HG02571 (cell line): ENCODE results near the gene OR2L13.
"Not testable (repeated sequence)": the region's sequence is repeated elsewhere in the genome, so short reads cannot be mapped to it uniquely, and the experiment has no call there.

Experiments
- ATAC-seq: cut with Tn5 transposase; IDR thresholded peaks from one replicate; pipeline ENCODE4 v1.9.1; 2021; ENCODE audit warnings: mild to moderate bottlenecking, moderate library complexity; ENCODE audit not compliant: unreplicated experiment

The OR2L13 gene, protein sequence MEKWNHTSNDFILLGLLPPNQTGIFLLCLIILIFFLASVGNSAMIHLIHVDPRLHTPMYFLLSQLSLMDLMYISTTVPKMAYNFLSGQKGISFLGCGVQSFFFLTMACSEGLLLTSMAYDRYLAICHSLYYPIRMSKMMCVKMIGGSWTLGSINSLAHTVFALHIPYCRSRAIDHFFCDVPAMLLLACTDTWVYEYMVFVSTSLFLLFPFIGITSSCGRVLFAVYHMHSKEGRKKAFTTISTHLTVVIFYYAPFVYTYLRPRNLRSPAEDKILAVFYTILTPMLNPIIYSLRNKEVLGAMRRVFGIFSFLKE

DNA sequence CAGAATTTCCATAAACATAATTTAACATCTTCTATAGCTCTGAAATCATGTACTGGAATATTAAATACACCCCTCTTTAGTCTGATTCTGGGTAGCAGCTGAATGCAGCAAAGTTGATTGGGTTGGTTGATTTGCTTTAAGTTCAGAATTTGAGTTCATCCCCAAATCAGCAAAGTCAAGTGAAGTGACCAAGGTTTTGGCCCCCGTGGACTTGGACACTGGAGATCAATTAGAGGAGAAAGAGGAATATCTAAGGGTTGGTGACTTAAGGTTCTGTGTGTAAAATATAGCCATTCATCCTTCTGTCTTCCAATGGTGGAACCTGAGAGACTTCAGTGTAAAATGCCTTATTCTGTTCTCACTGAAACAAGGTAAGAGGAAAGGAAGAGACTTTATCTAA is at the start of gene OR2L13:
TSS of gene OR2L13 (plus strand) at position 301 of the 400 bp plus-strand sequence. CDS start 4,192 bp downstream, outside the sequence.
- ATAC-seq, result no peak

GRCh38 chr1:248045209-248045608 is 49.8 kb upstream of the OR2L13 start:
- ATAC-seq, result no peak

DNA sequence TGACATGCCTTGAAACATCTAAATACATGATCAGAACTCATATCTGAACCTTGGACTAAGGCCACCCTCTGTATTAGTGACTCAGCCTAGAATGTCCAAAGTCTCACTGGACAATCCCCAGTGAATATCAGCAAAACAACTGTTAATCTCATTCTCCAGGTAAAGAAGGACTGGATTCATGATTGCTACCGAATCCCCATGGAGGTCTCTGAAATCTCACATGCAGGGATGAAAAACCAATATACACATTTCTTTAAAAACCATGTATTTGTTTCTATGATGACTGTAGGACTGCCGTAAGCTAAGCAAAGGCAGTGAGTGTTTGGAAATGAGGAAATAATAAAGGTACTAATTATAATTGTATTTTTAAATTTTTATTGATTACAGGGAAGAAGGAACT is 48.4 kb upstream of the OR2L13 start, which contains the start of gene OR2L3:
TSS of gene OR2L3 (plus strand) at position 301 of the 400 bp plus-strand sequence. CDS start 13,846 bp downstream, outside the sequence.
- no peak for ATAC-seq

GRCh38 chr1:248047008-248047407 is 48.0 kb upstream of the OR2L13 start:
- no peak for ATAC-seq

DNA sequence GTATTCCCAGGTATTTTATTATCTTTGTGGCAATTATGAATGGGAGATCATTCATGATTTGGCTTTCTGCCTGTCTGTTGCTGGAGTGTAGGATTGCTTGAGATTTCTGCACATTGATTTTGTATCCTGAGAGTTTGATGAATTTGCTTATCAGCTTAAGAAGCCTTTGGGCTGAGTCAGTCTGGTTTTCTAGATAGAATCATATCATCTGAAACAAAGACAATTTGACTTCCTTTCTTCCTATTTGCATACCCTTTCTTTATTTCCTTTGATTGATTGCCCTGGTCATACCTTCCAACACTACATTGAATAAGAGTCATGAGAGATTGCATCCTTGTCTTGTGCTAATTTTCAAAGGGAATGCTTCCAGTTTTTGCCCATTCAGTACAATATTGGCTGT is 40.3 kb upstream of the OR2L13 start:
- no peak for ATAC-seq

- ATAC-seq, result no peak
Measured at GRCh38 chr1:248055261-248055660, 39.7 kb upstream of the OR2L13 start.

- no peak for ATAC-seq
Measured at GRCh38 chr1:248065071-248065470, 29.9 kb upstream of the OR2L13 start.

- no peak for ATAC-seq
Measured at GRCh38 chr1:248065604-248066003, 29.4 kb upstream of the OR2L13 start.

DNA sequence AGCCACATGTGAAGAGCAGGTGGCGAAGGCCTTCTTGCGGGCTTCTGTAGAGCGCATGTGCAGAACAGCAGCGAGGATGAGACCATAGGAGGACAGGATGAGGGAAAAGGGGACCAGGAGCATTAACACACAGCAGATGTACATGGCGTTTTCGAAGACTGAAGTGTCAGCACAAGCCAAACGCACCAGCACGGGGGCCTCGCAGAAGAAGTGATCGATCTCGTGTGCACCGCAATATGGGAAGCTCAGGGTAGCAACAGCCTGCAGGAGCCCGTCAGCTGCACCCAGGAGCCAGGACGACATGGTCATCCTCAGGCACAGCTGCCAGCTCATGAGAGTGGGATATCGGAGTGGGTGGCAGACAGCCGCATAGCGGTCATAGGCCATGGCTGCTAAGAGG is 11.1 kb upstream of the OR2L13 start:
- ATAC-seq, result not testable (repeated sequence)

DNA sequence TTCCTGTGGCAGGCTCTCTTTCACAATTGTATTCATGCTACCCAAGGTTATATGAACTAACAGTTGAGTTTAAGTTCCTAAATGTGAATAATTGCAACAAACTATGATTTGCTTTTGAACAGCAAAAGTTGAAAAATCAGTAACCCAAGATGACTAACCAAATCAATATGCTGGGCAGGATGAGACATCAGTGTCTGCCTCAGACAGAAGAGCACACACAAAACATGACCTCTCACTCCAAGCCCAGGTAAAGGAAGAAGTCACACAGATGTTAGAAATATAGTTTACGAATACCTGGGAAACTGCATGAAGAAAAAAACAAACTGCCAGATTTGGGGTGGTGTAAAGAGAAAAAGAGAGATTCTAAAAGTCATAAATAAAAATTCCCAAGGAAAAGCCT is 3.5 kb downstream of the OR2L13 start:
- ATAC-seq, result no peak

DNA sequence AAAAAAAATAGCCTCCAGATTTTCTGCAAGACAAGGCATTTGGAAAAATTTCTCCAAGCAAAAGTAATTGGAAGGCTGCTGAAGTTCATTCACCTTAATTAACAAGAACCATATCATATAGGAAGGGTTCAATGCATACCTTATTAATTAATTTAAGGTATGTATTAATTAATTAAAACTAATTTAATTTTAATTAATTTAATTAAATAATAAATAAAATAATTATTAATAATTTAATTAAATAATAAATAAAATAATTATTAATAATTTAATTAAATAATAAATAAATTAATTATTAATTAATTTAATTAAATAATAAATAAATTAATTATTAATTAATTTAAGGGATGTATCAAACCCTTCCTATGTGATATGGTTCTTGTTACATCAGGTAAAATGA is 7.9 kb downstream of the OR2L13 start:
- ATAC-seq, result no peak

- no peak for ATAC-seq
Measured at GRCh38 chr1:248111157-248111556, 16.2 kb downstream of the OR2L13 start.

DNA sequence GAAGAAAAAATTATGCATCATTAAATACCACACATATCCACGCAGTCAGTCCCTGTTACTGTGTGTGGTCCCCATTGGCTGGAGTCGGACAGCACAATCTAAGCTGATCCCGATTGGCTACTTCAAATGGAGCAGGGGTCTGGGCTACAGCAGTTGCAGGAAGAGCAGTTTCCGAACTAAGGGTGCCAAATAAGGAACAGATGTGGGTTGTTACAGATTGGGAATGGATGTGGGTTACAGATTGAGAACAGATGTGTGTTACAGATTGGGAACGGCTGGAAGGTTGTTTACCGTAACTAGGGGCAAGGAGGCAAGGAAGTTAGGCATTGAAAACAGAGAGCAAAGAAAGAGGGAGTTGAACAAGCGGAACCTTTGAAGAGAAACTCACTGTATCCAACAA is 19.9 kb downstream of the OR2L13 start:
- no peak for ATAC-seq

DNA sequence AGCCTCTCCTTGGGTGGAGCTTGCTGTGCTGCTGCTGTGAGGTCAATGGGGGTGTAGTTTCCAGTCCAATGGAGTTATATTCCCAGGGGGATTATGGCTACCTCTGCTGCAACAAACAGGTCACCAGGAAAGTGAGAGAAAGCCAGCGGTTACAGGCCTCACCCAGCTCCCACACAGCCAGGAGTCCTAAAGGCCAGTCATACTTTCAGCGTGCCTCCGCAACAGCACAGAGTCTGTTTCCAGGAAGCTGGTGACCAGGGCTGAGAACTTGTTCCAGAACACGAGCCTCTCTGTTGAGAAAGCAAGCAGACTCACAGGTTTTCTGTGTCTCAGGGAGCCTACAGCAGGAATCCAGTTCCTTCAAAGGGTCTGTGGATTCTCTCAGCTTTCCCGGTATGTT is 32.7 kb downstream of the OR2L13 start:
- ATAC-seq, result no peak

- ATAC-seq, result no peak
Measured at GRCh38 chr1:248136811-248137210, 41.8 kb downstream of the OR2L13 start.

- no peak for ATAC-seq
Measured at GRCh38 chr1:248140846-248141245, 45.9 kb downstream of the OR2L13 start.

GRCh38 chr1:248143311-248143710 is 48.3 kb downstream of the OR2L13 start:
- ATAC-seq, result no peak

- no peak for ATAC-seq
Measured at GRCh38 chr1:248144513-248145198, 49.7 kb downstream of the OR2L13 start, which contains the start of gene OR2M5. TSS of gene OR2M5 (plus strand) at chr1:248145148. CDS start at chr1:248145148, 0 bp downstream.
